Stimulated activated naive CD8-positive, alpha-beta T cell treated with anti-CD3 and anti-CD28 coated beads, Interleukin-15, Interleukin-2, amounts not matched to agents 100 U/mL and 50 U/mL, for 24 hours (primary cell): ENCODE results near the gene CBX4.

ENCODE experiments used
- ATAC-seq: fragments of 150-1000 bp; cut with Tn5 transposase; one replicate; pipeline ENCODE4 v1.10.0; 2021
- DNase-seq: peaks from one replicate; pipeline ENCODE4 v3.0.0; 2021

The CBX4 gene

DNA sequence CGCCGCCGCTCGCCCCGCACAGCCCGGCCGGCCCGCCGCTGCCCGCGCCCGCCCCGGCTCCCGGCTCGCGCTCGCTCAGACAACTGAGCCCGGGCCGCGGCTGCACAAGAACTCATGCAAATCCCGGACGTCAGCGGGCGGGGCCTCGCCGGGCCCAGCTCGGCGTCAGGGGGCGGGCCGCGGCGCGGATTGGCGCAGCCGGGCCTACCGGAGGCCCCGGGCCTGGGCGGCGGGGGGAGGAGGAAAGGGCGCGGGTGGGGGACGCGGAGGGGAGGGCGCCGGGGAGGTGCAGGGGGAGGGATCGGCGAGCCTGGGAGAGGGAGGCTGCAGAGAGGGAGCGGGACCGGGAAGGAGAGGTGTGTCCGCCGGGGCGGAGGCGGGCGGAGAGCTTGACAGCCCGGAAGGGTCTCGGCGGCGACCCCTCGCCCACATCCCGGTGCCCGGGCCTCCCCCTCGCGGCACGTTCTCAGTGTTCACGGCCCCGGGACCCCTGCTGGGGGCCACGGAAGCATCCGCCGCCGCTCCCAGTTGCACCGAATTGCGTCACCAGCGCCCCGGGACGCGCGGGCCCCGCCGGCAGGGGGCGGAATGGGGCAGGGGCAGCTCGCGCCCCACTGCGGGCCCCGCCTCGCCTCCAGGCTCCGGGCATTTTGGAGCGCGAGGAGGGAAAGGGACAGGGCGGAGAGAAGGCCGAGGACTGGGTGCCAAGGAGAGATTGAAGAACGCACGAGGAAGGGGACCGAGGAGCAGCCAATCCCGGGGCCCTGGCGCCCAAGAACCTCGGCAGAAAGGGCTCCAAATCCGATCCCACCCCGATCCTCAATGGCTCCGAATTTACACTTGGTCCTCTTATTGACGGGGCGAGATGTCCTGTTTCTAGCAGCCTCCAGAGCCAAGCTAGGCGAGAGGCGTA, at the start of gene CBX4:
Gene CBX4, minus strand, starts transcription at position 85 of the 913 bp plus-strand sequence. CDS start 189 bp downstream, outside the sequence.
- peak; percentile 94 for DNase-seq
- ATAC-seq = peak; percentile 77

DNA sequence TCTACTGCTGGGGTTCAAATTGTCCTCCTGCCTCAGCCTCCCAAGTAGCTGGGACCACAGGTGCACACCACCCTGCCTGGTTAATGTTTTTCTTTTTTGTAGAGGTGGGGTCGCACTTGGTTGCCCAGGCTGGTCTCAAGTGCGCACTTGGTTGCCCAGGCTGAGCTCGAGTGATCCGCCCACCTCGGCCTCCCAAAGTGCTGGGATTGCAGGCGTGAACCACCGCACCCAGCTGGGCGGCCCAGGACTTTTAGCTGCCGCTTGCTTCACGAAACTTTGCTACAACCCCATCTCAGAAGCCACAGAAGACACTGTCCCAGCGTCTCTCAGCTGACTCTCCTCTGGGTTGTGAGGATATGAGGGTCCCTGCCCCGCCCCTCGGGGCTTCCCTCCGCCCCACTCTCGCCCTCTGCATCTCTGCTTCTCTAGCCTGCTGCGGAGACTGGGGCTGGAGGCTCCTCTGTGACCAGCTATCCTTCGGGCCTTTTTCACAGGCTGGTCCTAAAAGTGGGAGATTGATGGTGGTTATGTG, 48.8 kb upstream of the CBX4 start:
- ATAC-seq (no peak), DNase-seq (no peak)

DNA sequence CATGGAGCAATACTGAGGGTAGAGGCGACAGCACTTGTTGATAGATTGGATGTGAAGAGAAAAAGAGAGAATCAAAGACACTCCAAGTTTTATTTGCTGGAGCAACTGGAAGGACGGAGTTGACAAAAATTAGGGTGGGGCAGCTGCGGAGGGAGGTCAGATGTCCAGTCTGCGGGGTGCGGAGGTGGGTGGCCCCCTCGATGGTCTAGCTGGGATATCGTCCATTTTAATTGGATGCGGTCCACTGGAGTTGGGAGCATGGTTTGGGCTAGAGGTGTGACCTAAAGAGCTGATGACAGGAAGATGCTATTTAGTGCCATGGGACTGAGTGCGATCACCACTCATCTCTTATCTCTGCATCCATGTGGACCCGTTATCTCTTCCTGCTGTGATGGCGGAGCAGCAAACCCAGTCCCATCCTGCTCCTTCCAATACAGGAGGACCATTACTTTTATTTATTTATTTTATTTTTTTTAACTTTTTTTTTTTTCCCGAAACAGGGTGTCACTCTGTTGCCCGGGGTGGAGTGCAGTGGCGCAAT, 48.3 kb upstream of the CBX4 start:
- DNase-seq (no peak), ATAC-seq (no peak)

DNA sequence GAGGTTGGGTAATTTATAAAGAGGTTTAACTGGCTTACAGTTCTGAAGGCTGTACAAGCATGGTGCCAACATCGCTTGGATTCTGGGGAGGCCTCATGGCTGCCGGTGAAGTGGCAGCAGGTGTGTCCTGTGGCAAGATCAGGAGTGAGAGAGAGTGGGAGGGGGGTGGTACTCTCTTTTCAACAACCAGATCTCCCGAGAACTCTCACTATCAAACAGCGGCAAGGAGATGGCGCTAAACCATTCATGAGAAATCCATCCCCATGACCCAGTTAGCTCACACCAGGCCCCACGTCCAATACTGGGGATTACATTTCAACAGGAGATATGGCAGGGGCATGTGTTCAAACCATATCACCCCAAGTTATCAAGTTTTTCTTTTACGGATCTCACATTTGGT, 44.0 kb upstream of the CBX4 start:
- ATAC-seq = no peak
- DNase-seq = no peak

DNA sequence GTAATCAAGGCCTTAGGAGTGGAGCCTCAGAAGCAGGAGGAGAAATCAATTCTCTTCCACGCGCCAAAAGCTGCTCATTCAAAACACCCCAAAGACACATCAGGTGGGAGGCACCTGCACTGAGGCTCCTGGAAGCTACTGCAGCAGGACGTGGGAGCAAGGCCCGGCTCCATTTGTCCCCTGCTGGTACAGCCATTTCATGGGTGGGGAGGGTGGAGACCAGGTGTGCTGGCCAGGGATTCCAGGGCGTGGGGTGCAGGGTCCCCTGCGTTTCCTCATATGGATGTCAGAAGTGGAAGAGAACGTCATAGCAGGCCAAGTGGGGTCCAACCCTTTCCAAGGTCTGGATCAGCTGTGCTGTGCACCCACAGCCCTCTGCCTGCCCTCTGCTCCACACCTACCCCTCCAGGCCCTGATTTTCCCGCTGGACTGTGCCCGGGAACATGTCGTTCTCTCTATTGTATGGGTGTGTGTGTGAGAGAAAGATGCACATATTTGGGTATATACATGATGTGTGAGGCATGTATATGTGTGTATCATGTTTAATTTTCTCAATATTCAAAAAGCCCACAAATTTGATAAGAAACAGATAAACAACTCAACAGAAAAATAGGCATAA, 39.2 kb upstream of the CBX4 start:
- DNase-seq = no peak

DNA sequence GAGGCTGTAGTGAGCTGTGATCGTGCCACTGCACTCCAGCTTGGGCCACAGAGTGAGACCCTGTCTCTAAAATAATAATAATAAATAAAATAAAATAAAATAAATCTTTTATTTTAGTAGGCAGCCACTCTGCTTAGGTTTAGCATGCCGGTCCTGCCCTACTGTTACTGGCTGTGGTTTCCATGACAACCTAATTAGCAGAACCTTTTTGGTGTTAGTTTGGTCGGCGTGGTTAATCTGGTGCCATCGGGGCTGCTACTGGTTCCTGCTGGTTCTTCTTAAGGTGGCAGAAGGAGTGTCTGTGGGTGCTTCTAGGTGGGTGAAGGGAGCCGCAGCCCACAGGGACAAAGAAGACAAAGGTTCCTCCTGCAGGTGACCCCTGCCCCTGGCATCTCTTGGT, 37.8 kb upstream of the CBX4 start:
- ATAC-seq = no peak
- DNase-seq = no peak

More for the DNA sequence above, 39.2 kb upstream of the CBX4 start:
- ATAC-seq = no peak

DNA sequence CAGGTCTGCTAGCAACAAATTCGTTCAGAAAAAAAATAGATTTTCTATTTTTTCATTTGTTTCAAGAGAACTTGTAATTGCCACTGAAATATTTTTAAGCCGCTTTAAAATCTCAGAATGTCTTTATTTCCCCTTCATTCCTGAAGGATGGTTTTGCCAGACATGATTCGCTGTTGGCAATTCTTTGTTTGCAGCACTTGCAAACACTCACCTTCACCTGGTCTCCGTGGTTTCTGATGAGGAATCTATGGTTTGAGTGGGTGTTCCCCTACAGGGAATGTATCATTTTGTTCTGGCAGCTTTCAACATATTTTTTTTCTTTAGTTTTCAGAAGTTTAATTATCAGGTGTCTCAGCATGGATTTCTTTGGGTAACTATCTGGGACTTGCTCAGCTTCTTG, 36.3 kb upstream of the CBX4 start:
- no peak for DNase-seq
- ATAC-seq = no peak

DNA sequence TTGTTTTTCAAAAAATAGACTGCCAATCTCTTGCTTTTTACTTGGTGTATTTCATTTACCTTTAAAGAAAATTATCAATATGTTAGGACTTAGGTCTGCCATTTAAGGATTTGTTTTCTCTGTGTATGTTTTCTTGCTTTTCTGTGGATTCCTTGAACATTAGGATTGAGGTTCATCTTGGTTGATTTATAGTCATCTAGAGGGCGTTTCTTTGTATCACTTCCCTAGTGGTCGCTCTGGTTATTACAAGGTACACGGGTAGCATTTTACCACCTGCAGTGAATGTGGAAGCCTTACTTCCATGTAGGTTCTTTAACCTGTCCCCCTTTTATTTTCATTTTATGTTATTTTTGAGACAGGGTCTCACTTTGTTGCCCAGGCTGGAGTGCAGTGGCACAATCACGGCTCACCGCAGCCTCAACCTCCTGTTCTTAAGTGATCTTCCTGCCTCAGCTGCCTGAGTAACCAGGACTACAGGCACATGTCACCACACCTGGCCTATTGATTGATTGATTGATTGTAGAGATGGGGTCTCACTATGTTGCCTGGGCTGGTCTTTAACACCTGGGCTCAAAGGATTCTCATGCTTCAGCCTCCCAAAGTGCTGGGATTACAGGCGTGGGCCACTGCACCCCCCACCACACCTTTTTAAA, 35.2 kb upstream of the CBX4 start:
- DNase-seq (peak; percentile 22), ATAC-seq (peak; percentile 61)

DNA sequence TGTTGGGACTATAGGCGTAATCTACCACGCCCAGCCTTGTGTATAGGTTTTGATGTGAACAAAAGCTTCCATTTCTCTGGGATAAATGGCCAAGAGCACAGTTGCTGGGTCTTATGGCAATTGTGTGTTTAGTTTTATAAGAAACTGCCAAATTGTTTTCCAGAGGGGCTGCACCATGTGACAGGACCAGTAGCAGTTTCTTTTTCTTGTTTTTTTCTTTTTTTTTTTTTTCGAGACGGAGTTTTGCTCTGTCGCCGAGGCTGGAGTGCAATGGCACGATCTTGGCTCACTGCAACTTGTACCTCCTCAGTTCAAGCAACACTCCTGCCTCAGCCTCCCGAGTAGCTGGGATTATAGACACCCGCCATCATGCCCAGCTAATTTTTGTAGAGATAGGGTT, 34.3 kb upstream of the CBX4 start:
- no peak for ATAC-seq
- DNase-seq = no peak

DNA sequence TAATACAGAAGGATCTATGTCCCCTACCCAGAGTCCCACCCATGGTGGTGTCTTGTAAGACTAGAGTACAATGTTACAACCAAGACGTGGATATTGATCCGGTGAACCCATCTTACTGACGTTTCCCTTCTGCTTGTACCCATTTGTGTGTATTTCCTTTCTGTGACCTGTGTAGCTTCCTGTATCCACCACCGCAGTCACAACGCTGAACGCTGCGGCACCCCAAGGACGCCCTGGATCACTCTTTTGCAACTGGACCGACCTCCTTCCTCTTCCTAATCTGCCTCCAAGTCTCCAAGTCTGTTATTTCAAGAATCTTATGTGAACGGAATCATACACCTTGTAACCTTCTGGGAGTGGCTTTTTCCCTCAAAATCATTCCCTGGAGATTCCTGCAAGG, 33.5 kb upstream of the CBX4 start:
- no peak for ATAC-seq
- DNase-seq = no peak

DNA sequence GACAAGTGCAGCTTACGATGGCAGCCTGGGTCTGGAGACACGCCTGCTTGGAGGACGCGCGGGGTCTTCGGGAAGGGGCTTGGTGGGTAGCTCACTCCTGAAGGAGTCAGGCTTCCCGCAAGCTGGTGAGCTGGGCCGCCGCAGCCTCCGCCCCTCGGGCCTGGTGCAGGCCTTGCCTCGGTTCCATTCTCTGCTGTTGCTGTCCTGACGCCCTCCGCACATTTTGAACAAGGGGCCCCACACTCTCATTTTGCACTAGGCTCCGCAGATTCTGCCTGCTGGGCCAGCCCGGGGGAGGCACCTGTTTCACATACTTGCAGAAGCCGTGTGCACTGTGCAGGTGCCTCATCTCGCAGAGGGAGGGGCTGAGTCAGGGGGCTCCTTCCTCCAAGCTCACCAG, 31.9 kb upstream of the CBX4 start:
- no peak for DNase-seq
- ATAC-seq = no peak

DNA sequence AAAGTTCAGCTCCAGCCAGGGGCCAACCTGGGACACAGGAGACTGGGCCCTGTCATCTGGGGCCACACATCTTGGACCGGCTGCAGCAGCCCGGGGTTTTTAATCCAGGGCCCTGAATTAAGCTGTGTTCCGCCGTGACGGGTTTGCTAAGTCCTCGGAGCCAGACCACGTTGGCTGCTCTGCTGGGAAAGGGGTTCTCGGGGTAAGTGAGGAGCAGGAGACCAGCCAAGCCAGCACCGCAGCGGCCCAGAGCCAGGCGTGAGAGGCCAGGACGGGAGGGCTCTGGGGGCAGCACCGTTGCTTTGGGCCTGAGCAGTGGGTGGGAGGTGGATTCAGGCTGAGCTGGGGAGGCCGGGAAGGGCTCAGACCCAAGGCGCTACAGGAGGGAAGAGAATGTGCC, 31.3 kb upstream of the CBX4 start:
- ATAC-seq (no peak), DNase-seq (no peak)

DNA sequence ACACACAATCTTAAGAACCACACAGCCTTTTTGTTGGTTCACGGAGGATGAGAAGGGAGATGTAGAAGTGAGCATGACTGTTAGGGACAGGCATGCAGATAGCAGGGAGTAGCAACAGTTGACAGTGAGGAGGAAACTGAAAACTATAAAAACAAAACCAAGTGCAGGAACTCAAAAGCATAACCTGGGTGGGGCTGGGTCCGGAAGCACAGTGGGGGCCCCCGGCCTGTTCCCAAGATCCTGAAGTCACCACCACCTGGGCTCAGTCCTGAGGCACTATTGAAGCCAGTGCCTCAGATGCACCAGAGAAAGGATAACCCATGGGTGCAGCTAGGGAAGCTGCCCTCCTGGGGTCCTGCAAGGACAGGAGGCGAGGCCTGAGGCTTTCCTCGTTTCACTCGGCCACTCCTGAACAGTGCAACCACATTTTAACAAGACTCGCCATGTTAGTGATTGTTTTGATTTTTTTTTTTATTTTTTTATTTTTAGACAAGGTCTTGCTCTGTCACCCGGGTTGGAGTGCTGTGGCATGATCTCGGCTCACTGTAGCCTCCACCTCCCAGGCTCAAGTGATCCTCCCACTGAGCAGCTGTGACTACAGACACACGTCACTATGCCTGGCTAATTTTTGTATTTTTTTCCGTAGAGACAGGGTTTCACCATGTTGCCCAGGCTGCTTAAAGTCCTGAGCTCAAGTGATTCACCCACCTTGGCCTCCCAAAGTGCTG, 27.7 kb upstream of the CBX4 start:
- ATAC-seq = peak; percentile 44
- no peak for DNase-seq

DNA sequence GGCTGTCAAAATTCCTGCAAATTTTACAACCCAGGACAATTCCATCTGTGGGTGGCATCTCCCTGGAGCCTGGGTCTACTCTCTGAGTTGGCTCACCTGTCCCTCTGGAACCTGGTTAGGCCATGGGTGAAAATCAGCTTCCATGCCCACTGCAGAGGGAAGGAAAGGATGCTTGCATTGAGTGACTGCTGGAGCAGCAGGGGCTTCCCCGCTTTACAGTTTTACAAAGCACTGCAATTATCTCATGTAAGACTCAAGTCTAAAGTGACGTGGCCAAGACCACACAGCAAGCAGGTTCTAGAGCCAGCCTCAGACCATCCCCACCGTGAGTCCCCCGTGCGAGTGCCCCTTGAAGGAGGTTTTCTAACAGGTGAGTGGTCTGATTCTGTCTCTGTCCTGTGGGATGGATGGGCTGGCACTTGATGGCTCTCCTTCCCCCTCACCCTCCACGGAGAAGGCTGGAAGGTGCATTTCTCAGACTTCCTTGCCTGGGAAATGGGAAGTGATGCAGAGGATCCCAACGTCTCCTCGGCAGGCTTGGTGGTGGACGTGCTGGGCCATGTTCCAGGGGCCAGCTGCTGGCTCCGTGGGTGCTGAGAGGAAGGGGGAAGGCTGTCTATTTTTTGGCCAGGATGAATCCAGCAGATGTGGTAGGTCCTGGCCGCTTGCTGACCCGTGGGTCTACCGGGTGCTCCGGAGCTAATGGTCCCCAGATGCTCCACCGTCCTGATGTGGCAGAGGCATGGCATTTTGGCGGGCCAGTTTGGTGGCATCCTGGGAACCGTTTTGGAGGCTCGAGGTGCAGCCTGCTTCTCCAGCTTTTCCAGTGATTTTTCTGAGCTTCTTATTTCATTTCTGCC, 26.3 kb upstream of the CBX4 start:
- ATAC-seq (no peak), DNase-seq (no peak)

DNA sequence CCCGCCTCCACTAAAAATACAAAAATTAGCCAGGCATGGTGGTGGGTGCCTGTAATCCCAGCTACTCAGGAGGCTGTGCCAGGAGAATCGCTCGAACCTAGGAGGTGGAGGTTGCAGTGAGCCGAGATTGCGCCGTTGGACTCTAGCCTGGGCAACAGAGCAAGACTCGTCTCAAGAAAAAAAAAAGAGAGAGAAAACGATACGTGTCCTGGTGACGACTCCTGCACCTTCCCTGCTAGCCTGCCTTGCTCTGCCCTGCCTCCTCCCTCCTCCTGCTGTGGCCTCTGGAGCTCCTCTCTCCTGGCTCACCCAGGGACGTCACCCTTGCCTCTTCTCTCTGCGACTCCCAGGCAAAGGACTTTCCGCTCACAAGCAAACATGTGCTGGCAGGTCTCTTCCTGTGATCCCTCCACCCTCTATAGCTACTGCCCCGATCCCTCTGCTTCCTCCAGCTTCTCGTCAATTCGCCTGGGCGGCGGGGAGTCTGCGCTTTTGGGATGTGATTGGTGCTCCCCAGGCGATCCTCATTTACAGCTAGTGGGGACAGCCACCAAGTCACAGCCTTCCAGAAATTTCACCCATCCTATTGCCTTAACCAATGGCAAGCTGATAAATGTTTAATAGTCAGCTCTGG, 25.5 kb upstream of the CBX4 start:
- ATAC-seq (no peak), DNase-seq (no peak)

DNA sequence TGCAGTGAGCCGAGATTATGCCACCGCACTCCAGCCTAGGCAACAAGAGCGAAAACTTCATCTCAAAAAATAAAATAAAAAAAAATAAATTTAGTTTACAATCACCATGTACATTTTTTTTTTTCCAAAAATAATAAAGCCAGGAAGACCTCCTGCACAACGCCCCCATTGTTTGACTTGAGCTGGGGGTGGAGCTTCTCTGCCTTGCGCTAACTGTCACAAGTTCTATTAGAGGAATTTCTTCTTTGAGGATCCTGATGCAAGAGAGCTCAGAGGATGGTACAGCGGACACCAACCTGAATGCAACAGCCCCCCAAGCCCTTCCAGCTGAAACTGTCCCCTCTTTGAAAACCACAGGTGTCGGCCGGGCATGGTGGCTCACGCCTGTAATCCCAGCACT, 24.9 kb upstream of the CBX4 start:
- ATAC-seq (no peak), DNase-seq (no peak)

DNA sequence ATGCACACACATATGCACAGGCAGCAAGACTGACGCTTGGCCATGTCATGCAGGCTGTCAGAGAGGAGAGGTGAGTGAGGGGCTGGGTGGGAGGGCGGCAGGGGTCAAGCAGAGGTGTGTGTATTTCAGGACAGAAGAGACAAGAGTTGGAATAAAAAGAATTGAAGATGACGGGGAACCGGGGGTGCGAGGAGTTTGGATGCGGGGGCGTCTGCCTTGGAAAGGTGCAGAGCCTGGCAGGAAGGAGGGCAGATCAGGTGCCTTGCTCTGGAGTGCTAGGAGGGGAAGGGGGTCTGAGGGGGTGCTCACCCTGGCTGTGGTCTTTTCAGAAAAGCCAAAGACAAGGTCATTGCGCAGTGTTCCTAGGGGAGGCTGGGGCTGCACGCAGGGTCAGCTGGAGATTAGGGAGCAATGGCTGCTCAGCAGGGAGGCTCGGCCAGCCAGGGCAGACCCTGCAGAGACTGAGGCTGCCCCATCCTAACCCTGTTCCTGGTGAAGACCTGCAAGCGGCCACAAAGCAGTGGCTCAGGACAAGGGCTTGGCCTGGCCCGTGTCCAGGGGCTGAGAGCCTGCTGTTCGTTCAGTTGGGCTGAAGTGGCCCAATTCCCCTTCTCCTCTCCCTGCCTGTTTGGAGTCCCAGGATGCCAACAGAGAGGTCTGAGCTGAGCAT, 23.7 kb upstream of the CBX4 start:
- no peak for DNase-seq
- ATAC-seq = no peak

DNA sequence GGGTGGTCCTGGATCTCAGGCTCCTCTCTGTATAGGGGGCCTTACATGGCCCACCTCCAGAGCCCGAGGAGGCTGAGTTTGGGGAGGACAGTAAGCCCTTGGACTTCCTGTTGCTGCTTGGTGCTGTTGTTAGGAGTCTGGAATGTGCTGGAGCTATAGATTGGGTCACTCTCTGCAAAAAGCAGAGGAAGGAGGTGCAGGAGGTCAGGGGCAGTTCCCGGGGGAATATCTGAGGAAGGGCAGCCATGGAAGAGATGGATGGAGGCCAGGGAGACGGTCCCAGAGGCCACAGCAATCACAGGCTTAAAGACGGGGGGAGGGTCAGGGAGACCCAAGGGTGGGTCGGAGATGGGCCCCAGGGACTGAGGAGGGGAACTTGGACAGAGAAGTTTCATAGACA, 23.0 kb upstream of the CBX4 start:
- DNase-seq (no peak), ATAC-seq (no peak)

DNA sequence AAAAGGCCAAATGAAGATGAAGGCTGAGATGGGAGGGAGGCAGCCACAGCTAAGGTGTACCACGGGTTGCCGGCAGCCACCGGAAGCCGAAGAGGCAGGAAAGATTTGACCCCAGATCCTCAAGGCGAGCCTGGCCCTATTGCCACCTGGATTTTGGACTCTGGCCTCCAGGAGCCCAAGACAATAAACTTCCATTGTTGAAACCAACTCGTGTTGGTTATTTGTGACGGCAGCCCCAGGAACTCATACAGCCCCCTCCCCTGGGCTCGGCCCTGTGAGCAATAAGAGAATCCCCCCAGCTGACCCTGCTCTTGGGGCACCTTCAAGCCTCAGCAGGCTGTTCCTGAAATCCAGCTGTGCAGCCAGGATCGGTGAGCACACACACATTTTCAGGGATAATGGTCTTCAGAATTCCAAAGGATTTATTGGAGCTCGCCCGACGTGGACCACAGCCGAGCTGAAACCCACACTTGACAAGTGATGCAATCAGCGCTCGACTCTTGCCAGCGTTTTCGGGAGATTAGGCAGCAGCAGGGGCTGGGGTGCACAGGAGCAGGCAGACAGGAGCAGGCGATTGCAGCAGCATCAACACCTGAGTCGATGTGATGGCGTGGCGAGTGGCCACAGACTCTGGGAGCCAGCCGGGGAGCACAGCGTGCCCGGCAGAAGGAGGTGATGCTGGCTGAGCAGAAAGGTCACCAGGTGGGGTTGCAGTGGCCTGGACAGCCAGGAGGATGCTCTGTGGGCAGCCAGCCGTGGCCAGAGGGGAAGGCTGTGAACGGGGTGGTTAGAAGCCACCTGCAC, 22.4 kb upstream of the CBX4 start:
- no peak for DNase-seq
- no peak for ATAC-seq
